GM21360 (cell line): Measurements from ENCODE around the gene ZNF827.

ENCODE experiments used
- ATAC-seq: cut with Tn5 transposase; IDR thresholded peaks from one replicate; pipeline ENCODE4 v1.9.1; 2021; ENCODE audit warnings: mild to moderate bottlenecking, moderate library complexity; ENCODE audit not compliant: unreplicated experiment

ZNF827 gene

DNA sequence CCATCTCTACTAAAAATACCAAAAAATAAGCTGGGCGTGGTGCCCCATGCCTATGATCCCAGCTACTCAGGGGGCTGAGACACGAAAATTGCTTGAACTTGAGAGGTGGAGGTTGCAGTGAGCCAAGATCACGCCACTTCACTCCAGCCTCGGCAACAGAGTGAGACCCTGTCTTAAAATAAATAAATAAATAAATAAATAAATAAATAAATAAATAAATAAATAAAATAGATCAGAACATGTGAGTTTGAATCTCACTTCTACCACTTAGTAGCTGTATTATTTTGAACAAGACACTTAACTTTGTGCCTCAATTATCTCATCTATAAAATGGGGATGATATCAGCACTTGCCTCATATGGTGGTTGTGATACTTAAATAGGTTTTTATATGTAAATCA lies 168.5 kb downstream of the ZNF827 start:
- no peak for ATAC-seq

DNA sequence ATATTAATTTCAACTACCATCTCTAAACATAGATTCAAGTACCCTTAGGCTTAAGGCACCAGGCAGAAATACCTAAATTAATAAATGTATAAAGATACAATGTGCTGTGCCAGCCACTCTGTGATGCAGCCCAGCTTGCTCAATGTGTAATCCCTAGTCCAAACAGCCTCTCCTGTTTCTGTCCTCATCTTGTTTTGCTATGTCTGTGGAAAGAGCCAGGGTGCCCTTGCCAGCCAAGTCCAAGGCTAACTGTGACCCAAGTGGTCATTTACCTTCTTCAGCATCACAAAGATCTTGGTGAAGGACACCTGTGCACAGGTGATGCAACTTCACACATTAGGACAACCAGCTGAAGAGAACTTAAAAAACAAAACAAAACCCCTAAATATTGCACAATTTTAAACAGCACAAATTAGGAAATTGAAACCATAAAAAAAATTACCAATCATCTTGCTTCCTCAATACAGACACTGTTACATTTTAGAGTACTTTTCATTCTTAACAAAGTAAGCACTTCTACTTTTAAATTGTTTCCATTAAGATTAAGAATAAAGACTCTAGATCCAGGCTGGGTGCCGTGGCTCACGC lies 169.1 kb downstream of the ZNF827 start:
- ATAC-seq = no peak

DNA sequence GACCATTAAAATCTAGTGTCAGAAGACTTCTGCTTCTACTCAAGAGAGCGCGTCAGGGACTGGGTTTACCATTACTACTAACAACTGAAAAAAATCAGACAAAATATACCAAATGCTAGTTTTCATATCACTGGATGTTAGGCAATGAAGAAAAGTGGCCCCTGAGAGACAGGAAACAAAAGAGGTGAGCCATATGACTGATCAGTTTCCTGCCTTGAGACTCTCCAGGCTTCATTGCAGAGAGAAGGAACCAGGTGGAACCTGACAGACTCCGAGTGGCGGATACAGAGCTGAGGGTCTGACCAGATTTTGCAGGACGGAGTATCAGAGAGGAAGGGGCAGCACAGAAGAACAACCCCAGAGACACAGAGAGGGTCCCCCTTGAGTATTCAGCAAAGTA lies 172.3 kb downstream of the ZNF827 start:
- ATAC-seq = no peak

DNA sequence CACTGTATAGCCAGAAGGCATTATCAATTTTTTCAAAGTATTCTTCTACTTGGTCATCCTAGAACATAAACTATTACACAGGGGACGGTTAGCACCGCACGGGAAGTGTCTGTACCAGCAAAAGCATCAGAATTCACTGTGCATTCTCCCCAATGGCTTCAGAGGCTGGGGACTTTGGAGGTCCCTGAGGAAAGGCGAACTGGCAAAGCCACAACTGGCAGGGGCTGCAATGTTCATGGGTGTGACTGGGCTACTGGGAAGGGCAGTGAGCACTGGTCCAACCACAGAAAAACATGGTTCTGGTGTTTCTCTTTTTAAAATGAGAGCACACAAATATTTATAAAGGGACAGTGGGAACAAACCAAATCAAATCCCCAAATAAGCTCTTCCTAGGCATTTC lies 175.2 kb downstream of the ZNF827 start:
- no peak for ATAC-seq

DNA sequence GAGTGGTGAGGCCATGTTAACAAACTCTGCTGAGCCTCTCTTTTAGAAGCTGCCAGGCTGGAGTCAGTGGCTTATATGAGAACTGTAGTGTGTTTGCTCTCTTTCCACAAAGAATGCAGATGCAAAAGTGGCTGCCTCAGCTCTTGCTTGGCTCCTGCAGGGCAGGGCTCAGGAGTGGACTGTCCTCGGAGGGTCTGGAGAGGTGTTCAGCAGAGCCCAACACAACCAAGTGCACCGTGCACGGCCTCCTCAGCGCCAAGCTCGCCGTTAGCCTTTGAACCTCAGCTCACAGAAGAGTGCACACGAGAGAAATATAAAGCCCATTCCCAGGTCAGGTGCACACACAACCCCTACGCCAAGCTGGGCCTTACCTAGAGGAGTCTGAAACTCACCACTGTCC lies 175.9 kb downstream of the ZNF827 start:
- ATAC-seq = no peak

DNA sequence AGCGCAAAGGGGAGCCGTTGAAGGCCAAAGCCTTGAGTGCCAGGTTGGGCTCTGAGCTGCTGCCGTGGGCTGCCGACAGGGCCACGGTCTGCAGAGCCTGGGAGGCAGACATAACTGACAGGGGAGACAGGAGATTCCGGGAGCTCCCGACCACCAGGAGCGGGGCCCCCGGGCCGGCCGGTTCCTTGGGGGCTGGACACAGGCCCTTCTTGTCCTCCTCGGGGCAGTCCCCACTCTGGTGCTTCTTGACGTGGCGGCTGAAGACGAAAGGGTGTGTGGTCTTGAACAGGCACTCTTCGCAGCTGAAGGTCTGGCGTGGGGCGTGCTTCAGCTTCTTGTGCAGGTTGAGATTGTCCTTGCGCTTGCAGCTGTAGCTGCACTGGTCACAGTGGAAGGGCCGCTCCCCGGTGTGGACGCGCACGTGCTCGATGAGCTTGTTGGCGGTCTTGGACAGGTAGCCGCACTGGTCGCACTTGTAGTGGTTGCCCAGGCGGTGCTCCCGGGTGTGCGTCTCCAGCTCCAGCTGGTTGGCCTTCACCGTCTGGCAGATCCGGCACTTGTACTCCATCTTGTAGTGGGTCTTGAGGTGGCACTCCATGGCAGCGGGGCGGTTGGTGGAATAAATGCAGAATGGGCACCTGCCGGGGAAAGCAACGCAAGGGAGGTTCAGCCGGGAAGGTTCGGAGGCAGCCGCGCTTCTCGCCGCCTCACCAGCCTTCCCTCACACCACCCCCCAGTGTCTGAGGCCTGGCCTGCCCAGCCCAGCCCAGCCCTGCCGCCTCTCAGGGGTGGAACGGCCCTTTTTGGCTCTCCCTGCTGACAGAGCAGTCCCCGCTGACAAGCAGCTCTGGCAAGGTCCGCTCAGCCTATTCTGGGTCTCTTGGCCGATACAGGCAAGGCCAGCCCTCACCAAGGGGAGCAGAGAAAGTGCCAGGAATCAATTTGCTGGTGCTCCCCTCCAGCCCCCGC lies 177.4 kb downstream of the ZNF827 start:
- no peak for ATAC-seq

DNA sequence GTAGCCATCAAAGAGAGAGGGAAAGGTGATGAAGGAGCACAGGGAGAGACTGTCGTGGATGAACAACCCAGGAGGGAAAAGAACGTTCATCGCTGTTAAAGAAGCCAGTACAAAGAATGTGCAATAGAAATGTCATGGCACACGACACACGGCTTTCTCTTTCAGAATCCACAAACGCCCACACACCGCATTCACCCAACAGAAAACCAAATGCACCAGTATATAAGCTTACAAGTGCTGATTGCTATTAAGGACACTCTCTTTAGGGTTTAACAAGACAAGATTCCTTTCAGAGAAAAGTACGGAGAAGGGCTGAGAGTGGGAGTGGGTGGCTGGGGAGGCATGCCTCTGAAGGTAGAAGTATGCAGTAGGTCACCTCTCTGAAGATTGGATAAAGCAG lies 178.4 kb downstream of the ZNF827 start:
- ATAC-seq = no peak

DNA sequence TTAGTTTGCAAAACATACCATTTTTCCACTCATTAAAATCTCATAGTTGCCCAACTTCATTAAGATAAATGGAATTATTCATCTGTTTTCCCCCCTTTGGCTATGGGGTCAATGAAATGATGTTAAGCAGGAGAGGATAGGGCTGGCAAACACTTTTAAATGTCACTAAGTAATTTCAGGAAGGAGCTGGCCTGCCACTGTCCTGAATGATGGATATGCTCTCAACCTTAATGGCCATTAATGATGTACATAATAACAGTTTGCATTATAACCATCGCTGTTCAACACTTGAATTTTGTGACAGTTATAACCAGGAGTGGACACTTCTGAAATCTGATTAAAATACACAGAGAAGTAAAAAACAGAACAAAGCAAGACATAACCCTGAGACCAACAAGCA lies 181.4 kb downstream of the ZNF827 start:
- no peak for ATAC-seq

DNA sequence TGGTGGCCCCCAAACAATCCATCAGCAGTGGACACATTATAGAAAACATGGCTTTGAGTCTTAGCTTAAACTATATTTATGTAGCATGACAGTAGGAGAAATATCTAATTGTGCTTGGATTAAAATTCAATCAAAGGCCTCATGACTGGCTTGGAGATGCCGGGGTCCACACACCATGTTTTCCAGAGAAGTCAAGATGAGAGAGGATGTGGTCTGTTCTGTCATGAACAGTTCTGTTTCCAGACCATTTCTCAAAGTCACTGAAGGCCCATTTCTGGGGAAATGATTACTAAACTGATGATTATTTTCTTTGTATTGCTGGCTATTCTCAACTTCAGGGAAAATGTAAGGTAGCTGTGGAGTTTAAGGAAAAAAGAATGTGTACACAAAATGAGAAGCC lies 182.4 kb downstream of the ZNF827 start:
- no peak for ATAC-seq

DNA sequence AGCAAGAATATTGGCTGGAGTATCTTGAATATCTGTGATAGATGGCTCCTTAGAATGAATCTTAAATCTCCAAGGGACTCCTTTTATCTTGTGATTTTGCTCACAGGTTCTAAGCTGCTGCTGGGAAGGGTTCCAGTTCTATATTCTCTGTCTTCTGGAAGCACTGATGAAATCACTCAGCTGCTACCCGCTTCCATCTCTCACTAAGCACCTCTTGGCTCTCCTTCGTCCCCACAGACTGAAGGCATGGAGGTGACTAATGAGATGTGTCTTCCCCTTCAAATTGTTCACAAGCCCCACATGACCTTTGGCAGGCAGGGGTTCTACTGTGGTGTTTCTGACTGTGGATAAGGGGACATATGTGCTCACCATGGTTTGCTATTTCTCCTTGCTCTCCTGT lies 182.8 kb downstream of the ZNF827 start:
- ATAC-seq = no peak

DNA sequence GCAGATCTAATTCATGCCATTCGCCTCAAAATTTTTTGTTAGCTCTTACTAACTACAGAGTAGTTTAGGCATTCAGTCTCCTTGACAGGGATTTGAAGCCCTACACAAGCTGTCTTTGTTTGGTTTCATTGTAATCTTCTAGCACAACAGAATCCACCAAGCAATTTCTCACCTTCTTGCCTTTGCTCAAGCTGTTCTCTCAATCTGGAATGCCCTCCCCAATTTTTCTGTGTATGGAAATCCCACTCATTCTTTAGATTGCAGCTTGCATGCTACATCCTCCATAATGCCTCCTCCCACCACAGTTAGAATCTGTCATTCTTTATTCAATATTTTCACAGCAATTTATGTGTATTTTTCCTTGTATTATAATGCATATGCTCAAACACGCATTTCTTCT lies 195.0 kb downstream of the ZNF827 start:
- no peak for ATAC-seq

DNA sequence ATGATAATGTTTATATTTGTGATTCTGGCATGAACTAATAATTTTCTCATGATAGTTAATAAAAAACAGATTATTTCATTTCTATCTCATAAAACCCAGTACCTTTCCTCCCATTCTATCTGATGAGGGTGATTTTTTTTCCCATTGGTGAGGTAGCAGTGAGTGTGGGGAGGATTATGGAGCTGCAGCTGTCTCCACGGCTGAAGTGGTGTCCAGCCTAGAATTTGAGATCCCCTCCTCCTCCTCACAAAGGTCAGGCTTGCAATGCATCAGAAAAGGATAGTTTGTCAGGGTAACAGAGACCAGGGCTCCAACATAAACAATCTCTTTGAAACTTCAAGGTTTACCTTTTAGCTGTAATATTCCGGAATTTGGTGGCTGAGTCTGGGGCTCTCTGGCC lies 197.8 kb downstream of the ZNF827 start:
- no peak for ATAC-seq

DNA sequence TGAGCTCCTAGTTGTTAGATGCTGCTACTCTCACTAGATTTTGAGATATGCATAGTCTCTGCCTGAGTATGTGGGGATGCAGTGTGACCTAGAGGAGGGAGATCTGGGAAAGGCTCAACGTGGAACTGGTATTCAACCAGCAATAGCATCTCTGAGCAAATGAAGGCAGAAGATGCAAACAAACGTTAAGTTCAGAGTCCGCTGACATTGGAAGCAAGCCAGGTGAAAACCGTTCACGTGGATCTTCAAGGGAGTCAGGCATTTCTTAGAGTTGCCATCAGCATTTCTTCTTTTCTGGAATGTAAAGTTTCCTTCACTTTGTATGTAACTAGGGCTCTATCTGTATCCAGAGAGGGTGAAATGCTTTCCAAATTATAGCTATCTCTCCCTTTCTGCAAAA lies 198.8 kb downstream of the ZNF827 start:
- ATAC-seq = no peak

DNA sequence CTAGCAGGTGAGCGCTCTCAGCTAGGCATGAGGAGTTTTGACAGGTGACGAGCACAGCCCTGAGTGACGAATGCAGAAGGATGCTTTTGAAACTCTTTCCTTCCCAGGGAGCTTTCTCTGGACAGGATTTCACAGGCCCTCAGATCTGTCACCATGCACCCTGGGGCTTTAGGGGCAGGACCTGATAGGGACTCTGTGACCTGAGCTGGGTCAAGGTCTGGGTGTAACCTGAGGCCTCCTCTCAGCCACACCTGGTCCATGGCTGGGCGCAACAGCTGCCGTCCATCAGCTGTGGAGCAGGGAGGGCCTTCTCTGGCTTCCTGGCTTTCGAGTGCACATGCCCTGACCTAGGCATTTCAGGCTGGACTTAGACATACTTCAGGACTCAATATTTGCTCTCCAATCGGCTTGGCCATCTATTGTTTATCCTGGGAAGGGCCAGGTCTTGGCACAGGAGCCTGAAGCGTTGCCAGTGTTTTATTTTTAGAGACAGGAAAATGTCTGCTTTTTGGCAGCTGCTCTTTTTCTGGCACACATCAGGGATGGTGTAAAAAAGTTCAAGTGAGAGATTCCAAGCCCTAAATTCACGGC lies 202.3 kb downstream of the ZNF827 start:
- no peak for ATAC-seq

DNA sequence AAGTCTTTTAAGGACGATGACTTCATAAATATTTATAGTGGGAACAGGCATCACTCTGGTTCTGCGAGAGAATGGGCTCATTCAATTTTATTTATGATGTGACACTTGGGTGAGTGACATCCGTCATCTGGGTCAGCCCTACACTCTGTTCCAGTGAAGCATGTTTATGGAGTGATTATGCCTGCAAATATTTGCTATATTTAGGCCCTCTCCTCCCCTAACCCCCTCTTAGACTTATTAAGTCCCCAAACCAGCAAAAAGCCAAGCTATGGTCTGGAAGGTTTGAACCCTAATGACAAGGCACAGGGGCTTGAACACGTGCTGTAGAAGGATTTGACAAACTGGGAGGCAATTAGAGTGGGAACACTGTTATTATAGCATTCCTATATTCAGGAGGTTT lies 202.8 kb downstream of the ZNF827 start:
- ATAC-seq = no peak

DNA sequence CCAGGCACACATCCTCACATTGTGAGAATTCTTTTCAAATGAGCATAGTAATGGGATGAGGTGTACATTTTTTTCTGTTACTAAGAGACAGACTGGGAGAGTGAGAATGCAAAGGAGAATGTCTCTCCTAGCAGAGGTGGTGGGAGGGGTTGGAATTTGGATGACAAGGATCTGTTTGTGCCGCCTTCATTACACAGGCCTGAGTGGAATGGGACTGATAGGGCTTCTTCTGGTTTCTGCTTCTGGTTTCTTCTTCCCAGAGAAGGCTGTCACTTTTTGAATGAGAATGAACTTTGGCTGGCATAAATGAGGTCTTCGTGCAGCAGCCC lies 203.3 kb downstream of the ZNF827 start:
- ATAC-seq = no peak

DNA sequence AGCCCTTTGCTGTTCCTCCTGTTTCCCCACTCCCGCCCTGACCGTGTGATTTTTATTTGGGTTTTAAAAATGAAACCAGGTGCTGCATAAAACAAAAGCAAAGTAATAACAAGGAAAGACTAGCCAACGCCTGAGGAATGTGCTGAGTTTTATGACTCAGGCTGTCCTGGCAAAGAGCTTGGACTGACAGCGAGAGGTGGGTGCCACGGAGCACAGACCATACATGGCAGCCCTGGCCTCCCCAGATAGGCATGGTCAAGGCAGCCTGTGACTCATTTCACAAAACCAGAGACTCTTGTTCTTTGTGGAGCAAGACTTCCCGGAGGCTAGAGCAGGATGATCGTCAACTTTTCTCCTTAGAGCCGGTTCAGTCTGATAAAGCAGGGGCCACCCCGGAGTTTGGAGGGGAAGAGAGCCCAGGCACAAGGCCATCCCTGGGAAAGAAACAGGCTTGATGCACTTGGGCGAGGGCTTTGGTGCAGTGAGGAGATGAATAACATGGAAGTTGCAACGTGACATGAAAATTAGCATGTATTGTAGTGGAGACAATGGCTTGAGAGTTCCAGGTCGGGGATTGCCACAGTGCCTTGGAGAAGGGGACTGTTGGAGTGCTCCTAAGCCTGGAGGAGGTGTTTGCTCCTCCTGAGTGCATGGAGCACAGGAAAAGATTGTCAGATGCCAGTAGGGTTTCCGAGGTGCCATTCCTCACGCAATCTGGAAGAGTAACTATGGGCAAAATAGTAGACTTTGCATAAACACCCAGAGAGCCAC lies 203.9 kb downstream of the ZNF827 start:
- no peak for ATAC-seq

DNA sequence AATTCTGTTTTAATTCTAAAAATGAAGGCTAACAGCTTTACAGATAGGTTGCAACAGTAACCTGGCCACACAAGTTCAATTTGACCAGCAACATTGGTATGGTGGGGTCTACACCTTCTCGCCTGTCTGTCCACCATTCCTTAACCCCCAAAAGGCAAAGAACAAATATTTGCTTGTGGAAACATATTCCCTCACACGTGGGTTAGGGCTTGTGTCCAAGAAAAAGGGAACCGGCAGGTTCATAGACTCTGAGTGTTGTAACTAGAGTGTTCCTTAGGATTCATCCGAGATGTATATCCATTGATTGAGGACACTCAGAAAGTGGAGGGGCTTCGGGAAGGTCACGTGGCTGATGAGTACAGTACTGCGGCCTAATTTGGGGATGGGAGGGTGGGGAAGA lies 204.6 kb downstream of the ZNF827 start:
- ATAC-seq = no peak

DNA sequence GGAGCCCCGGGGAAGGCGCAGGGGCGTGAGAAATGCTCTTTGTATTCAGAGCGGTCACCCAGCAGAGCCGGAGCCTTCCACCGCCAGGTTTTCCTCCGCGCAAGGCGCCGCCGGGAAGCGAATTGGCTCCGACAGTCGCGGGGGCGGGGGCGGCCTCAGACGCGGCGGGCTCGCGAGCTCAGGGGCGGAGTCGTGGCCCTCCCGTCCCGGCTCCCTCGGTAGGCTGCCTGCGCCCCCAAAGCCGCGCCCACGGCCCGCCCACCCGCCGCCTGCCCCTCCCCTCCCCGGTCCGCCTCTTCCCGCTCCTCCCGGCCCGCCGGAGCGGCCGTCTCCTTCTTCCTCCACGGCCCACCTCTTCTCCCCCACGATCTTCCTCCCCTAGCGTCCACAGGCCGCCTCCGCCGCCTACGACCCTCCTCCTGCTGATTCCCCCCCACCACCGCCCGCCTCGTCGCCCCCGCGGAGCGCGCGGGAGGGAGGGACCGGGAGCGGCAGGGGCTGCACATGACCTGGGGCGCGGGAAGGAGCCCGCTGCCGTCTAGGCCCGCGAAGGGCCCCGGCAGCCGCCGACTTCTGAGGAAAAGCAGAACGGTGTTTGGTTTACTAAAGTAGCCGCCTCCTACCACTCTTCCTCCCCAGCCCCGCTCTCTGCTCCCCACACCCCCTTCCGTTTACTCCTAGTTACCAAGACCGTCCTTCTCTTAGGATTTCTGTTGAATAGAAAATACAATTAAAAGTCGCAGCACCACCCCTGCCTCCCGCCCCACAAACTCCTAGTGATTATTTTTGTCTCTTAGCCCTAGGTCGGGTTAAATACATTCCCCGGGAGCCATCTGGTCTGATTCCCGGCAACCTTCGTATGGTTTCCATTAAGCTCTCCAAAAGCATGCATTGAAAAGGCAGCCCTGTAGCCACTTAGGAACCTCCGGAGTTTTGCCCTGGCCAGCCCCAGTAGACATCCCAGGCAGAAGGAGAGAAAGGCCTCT lies 205.4 kb downstream of the ZNF827 start:
- peak; percentile 90 for ATAC-seq
